NT2/D1 (cell line): ENCODE results near the gene SYNE4.

ENCODE experiments used
- SUZ12 ChIP-seq: IDR thresholded peaks from 2 replicates; pipeline ENCODE4 v1.6.1; 2011; ENCODE audit not compliant: insufficient read length, insufficient read depth; ENCODE audit errors: extremely low read depth
- YY1 ChIP-seq: IDR thresholded peaks from 2 replicates; pipeline ENCODE4 v1.6.1; 2011; ENCODE audit not compliant: insufficient read length, insufficient read depth
- ZNF274 ChIP-seq: IDR thresholded peaks from 2 replicates; pipeline ENCODE4 v1.6.1; 2011; ENCODE audit warnings: mild to moderate bottlenecking, low read depth, low read length

GRCh38 chr19:35978832-35979365 is 29.7 kb downstream of the SYNE4 start:
- TF ChIP-seq YY1: no peak
- no peak for TF ChIP-seq SUZ12
- TF ChIP-seq ZNF274: no peak
